Spinal cord (tissue), 10 donors: ENCODE data around the gene TMEM244. TPM values are rescaled to one million over a fixed set of nuclear protein-coding genes. Genes with fewer than 3 reads are reported as not detected.
"Not testable (repeated sequence)": the region's sequence is repeated elsewhere in the genome, so short reads cannot be mapped to it uniquely, and the experiment has no call there.

Experiments
- DNase-seq, 6 donors: peaks; one replicate each; pipeline versions ENCODE4 v3.0.0 to v3.0.0-alpha.2; 2013 to 2015; ENCODE audit warnings: low spot score in 6 of 6, low read depth in 4 of 6
- H3K27ac ChIP-seq: one replicate; pipeline ENCODE4 v1.5.1; 2013; ENCODE audit warnings: low read depth, low read length, control low read depth
- H3K27me3 ChIP-seq: one replicate; pipeline ENCODE4 v1.6.1; 2013; ENCODE audit warnings: low read length; ENCODE audit not compliant: control insufficient read depth, insufficient read depth
- H3K36me3 ChIP-seq: one replicate; pipeline ENCODE4 v1.6.1; 2013; ENCODE audit warnings: low read length; ENCODE audit not compliant: control insufficient read depth, insufficient read depth
- H3K4me1 ChIP-seq: one replicate; pipeline ENCODE4 v1.6.1; 2013; ENCODE audit warnings: low read length; ENCODE audit not compliant: control insufficient read depth, insufficient read depth
- H3K4me3 ChIP-seq: one replicate; pipeline ENCODE4 v1.5.1; 2013; ENCODE audit warnings: low read depth, low read length, control low read depth
- H3K9me3 ChIP-seq: one replicate; pipeline ENCODE4 v1.6.1; 2013; ENCODE audit warnings: low read length; ENCODE audit not compliant: control insufficient read depth, insufficient read depth
- WGBS: methylation state at CpG from one replicate; pipeline ENCODE4 v1.1.5; 2013; ENCODE audit warnings: missing lambda C conversion rate; ENCODE audit not compliant: insufficient coverage; 5-methylcytosine and 5-hydroxymethylcytosine counted together
- polyA plus RNA-seq, 2 donors: library from polyadenylated mRNA; unstranded; fragments of 120-200 nt; gene quantifications; one replicate each; pipeline ENCODE4 v1.2.1, GENCODE V29; 2013; ENCODE audit not compliant: insufficient read length in 2 of 2
- total RNA-seq, 2 donors: library from RNA; depleted of rRNA in 1 of 2; stranded (reverse); fragments of 120-200 nt in 1 of 2; fragments of >200 nt in 1 of 2; gene quantifications; one replicate each; pipeline versions ENCODE4 v1.2.3 to v1.2.4, GENCODE V29; 2013 to 2014
- donor health status: healthy.

TMEM244 gene
- total and polyA plus RNA-seq, 4 donors = not detected

DNA sequence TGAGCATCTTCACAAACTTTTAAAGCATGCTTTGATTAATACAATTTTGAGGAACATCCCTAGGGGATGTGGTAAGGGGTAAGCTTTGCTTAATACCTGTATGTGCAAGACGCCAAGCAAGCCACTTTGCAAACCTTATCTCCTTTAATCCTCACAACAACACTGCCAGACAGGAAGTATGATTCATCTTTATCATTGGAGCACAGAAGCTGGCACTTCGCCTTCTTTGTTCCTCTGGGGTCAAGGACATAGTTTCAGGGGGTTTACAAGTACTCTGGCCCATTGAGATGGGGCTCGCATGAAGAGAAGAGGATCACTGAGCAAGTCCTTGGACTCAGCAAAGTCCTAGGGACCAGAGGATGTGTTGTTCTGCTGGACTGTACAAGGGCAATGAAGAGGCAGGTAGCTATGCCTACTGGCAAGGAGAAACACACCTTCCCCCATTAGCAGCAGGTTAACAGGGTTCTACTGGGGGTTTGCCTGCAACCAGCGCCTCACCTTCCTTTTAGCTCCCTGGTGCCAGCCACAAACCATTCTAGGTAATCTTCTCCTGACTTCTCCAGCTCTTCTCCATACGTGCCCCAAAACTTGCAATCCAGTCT is 8.8 kb downstream of the TMEM244 start:
- DNase-seq = no peak
- Histone ChIP-seq H3K27ac (no peak overlapping the region), H3K9me3 (peaks cover 1% of the 10 kb centered on the region), H3K4me1 (no peaks in the 10 kb centered on the region), H3K27me3 (no peaks in the 10 kb centered on the region), H3K4me3 (no peak overlapping the region), H3K36me3 (no peaks in the 10 kb centered on the region)
- WGBS = 90% methylated on average over 4 of the region's 5 CpGs

DNA sequence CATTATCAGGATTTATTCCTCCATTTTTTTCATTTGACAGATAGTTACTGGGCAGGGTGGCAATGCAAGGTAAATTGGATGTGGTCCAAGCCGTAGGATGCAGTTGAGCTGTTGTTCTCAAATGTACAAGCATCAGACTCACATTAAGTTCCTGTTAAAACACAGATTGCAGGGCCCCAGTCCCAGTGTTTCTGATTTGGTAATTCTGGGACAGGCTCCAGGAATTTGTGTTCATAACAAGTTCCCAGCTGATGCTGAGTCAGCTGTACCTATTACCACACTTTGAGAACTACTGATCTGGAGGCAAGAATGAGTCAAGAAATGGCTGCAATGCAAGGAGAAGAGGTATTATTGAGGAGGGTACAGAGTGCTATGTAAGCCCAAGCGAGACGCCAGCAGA is 11.7 kb downstream of the TMEM244 start:
- Histone ChIP-seq H3K36me3 (no peaks in the 10 kb centered on the region), H3K27ac (no peak overlapping the region), H3K4me1 (no peaks in the 10 kb centered on the region), H3K9me3 (no peaks in the 10 kb centered on the region), H3K27me3 (no peaks in the 10 kb centered on the region), H3K4me3 (no peak overlapping the region)
- DNase-seq = no peak
- WGBS = 100% methylated on average over 2 of the region's 3 CpGs

DNA sequence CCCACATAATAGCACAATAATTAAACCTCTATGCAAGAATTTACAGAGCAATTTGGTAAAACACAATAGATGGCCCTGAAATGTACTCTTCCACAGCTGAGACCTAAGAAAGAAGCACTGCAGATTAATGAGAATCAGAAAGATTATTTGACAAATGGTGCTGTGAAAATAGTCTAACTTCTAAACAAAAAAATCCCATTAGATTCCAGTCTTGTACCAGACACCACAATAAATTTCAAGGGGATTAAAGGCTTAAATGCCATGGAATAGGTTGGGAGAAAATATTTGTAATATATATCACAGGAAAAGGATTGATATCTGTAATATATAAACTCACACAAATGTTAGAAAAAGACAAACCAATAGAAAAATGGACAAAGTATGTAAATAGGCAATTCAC is 14.4 kb downstream of the TMEM244 start:
- Histone ChIP-seq H3K36me3 (no peaks in the 10 kb centered on the region), H3K4me3 (no peak overlapping the region), H3K9me3 (no peaks in the 10 kb centered on the region), H3K27me3 (no peaks in the 10 kb centered on the region), H3K4me1 (no peaks in the 10 kb centered on the region), H3K27ac (no peak overlapping the region)
- no peak for DNase-seq

DNA sequence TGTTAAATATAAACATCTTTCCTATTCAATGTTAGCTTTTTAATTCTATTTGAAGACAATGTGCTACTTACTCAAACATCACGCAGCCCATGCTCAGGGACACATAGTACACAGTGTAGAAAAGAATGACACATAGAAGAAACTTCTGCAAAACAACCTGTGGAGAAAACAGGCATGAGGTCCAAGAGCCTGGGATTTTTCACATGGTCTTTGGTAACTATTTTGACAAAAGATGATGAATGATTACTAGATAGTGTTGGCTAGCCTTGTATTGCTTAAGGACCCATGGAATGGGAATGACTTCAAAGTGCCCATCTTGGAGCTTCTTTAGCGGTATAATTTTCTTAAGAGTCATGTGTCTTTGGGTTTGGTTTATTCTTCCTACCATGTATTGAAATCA is 15.4 kb downstream of the TMEM244 start:
- Histone ChIP-seq H3K9me3 (no peaks in the 10 kb centered on the region), H3K4me3 (no peak overlapping the region), H3K36me3 (no peaks in the 10 kb centered on the region), H3K4me1 (no peaks in the 10 kb centered on the region), H3K27me3 (no peaks in the 10 kb centered on the region), H3K27ac (no peak overlapping the region)
- DNase-seq = no peak
- no CpG with 5 or more reads among the region's 2 CpGs for WGBS

DNA sequence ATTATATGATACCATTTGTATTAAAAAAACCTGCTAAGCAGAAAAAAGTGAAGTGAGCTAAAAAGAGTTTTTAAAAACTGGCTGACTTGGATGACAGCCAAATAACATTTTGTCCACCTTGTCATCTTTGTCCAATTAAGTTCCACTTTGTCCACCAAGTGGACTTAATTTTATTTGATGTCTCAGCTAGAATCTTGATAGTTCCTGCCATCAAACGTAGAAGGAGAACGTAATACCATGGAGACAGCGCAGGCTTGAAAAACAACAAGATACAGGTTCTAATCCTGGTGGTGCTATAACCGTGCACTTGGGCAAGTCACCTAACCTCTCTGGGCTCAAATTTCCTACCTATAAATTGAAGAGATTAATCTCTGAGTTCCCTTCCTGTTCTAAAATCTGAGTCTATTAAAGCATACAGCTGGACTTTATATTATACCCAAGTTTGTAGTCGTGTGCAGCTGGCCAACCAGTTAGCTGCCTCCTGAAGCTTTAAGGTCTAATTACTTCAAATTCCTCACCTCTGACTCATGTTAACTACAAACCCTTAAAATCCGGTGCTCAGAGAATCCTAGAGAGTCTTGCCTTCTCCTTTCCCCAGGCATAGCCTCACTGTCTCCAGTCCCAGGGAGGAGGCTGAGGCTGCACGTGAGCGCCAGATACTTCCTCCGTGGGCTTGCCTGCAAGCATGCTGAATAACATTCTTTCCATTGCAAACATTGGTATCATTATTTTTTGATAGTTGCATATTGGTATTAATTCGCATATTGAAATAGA is 16.8 kb downstream of the TMEM244 start:
- no peaks in the 10 kb centered on the region for H3K9me3 ChIP-seq
- H3K36me3 ChIP-seq = no peaks in the 10 kb centered on the region
- DNase-seq = no peak
- WGBS = 77% methylated on average over 6 of the region's 10 CpGs
- no peak overlapping the region for H3K4me3 ChIP-seq
- H3K4me1 ChIP-seq = no peaks in the 10 kb centered on the region
- no peak overlapping the region for H3K27ac ChIP-seq
- no peaks in the 10 kb centered on the region for H3K27me3 ChIP-seq

DNA sequence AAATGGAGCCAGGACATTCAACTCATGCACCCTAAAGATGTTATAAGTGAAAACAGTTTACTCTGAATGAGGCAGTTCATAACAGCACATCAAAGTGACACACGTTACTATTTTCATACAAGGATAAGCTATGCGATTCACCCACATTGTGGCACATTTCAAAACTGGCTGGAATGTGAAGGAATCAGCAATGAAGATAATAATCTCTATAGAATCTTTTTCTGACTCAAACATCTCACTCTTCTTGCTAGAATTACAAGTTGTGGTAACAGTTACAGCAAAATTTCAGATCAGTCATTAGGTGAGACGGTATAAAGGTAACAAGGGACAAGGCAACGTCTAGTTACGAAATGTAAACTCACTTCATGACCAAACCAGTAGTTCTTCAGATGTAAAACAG is 17.5 kb downstream of the TMEM244 start:
- no peak overlapping the region for H3K4me3 ChIP-seq
- no peaks in the 10 kb centered on the region for H3K9me3 ChIP-seq
- no CpG with 5 or more reads among the region's 5 CpGs for WGBS
- no peak overlapping the region for H3K27ac ChIP-seq
- no peaks in the 10 kb centered on the region for H3K4me1 ChIP-seq
- H3K36me3 ChIP-seq = no peaks in the 10 kb centered on the region
- DNase-seq = no peak
- no peaks in the 10 kb centered on the region for H3K27me3 ChIP-seq

DNA sequence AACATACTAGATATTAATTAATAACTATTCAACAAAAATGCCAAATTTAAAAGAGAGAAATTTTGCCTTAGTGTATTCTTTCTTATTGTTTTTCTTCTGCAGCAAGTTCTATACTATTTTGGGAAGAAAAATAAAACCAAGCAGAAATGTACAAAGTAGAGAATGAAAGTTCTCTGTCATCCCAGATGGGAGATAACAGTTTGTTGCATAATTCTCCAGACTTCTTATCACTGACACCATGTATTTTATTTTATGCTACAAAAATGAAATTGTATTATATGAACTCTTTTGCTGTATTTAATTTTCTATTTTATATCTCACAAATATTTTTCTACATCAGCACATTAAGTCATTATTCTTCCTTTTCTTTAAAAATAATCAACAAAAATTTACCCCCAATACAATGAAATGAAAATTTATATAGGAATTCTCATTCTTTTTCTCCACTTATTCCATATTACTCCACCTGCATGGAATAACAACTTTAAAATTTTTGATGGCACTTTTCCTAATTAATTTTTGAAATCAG is 18.2 kb downstream of the TMEM244 start:
- H3K27ac ChIP-seq = no peak overlapping the region
- no peaks in the 10 kb centered on the region for H3K9me3 ChIP-seq
- H3K27me3 ChIP-seq = no peaks in the 10 kb centered on the region
- no peak overlapping the region for H3K4me3 ChIP-seq
- peak in 1 of 6 donors; percentile 55 for DNase-seq
- H3K4me1 ChIP-seq = no peaks in the 10 kb centered on the region
- no peaks in the 10 kb centered on the region for H3K36me3 ChIP-seq

DNA sequence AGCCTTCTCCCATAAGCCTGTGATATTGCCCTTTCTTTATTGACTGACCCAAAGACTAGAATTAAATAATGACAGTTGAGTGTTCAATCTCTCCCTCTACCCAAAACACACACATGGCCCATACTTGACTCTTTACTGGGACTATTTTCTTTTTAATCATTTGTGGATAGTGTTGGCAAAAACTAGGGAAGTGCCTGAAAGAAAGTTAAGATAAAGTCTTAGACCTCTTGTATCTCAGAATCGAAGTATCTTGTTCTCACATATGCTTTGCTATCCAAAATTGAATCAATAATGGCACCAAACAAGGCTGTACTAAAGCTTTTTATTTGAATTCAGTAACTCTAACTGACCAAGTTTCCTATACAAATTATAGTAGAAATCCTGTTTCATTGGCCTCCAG is 19.0 kb downstream of the TMEM244 start:
- Histone ChIP-seq H3K4me3 (no peak overlapping the region), H3K36me3 (no peaks in the 10 kb centered on the region), H3K27ac (no peak overlapping the region), H3K9me3 (no peaks in the 10 kb centered on the region), H3K27me3 (no peaks in the 10 kb centered on the region), H3K4me1 (no peaks in the 10 kb centered on the region)
- no peak for DNase-seq
- WGBS = no CpG with 5 or more reads among the region's 1 CpG

DNA sequence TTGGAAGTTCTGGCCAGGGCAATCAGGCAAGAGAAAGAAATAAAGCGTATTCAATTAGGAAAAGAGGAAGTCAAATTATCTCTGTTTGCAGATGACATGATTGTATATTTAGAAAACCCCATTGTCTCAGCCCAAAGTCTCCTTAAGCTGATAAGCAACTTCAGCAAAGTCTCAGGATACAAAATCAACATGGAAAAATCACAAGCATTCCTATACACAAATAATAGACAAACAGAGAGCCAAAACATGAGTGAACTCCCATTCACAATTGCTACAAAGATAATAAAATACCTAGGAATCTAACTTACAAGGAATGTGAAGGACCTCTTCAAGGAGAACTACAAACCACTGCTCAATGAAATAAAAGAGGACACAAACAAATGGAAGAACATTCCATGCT is 21.6 kb downstream of the TMEM244 start:
- no CpG with 5 or more reads among the region's 1 CpG for WGBS
- DNase-seq, H3K27ac ChIP-seq, H3K27me3 ChIP-seq, H3K9me3 ChIP-seq, H3K4me1 ChIP-seq, H3K36me3 ChIP-seq, H3K4me3 ChIP-seq: not testable (repeated sequence)

DNA sequence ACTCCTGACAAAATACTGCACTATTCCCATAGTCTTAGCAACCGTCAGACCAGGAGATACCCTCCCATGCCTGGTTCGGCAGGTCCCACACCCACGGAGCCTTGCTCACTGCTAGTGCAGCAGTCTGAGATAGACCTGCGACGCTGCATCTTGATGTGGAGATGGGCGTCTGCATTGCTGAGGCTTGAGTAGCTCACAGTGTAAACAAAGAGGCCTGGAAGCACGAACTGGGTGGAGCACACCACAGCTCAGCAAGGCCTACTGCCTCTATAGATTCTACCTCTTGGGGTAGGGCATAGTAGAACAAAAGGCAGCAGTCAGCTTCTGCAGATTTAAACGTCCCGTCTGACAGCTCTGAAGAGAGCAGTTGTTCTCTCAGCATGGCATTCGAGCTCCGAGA is 25.4 kb downstream of the TMEM244 start:
- no peaks in the 10 kb centered on the region for H3K4me1 ChIP-seq
- DNase-seq = no peak
- no peaks in the 10 kb centered on the region for H3K36me3 ChIP-seq
- no peaks in the 10 kb centered on the region for H3K27me3 ChIP-seq
- no peaks in the 10 kb centered on the region for H3K9me3 ChIP-seq
- 76% methylated on average over 7 of the region's 11 CpGs for WGBS
- H3K4me3 ChIP-seq = no peak overlapping the region
- H3K27ac ChIP-seq = no peak overlapping the region
